K562 (cell line): ENCODE data around the gene SLC6A16. TPM values are rescaled to one million over a fixed set of nuclear protein-coding genes. Genes with fewer than 3 reads are reported as not detected.

Source experiments
- BACH1 ChIP-seq: fragments of 200-800 bp; sonication (Bioruptor generic); IDR thresholded peaks from 2 replicates; pipeline ENCODE4 v1.6.1; 2016; ENCODE audit warnings: missing genetic modification characterization, missing compliant biosample characterization
- CBFA2T3 ChIP-seq: fragments of 450-650 bp; IDR thresholded peaks from 2 replicates; pipeline ENCODE4 v1.6.1; 2017
- EGR1 ChIP-seq: fragments of 450-650 bp; conservative IDR thresholded peaks from 2 replicates; pipeline ENCODE4 v1.6.1; 2017; ENCODE audit warnings: mild to moderate bottlenecking
- ELK1 ChIP-seq: sonication (generic); formaldehyde crosslinking; IDR thresholded peaks from 2 replicates; pipeline ENCODE4 v1.8.1; 2022; ENCODE audit warnings: missing genetic modification reagents
- FOSL1 ChIP-seq: fragments of 200-800 bp; sonication (Bioruptor generic); conservative IDR thresholded peaks from 2 replicates; pipeline ENCODE4 v1.6.1; 2016; ENCODE audit warnings: missing genetic modification characterization, missing compliant biosample characterization
- FOXO4 ChIP-seq: fragments of 450-650 bp; formaldehyde crosslinking; IDR thresholded peaks from 2 replicates; pipeline ENCODE4 v1.4.0; 2020; ENCODE audit warnings: mild to moderate bottlenecking, moderate library complexity
- HEY1 ChIP-seq: fragments of 250-450 bp; sonication (Bioruptor Pico); IDR thresholded peaks from 2 replicates; pipeline ENCODE4 v1.5.0; 2020; ENCODE audit warnings: mild to moderate bottlenecking, moderate library complexity, borderline replicate concordance
- MYBL2 ChIP-seq, 2 experiments: fragments of 450-650 bp in 1 of 2; sonication (generic) in 1 of 2; formaldehyde crosslinking in 1 of 2; IDR thresholded peaks; 2 replicates each; pipeline versions ENCODE4 v1.6.1 to v1.8.1; 2017 to 2022; ENCODE audit warnings: borderline replicate concordance in 1 of 2, inconsistent platforms in 1 of 2, low read depth in 1 of 2, mild to moderate bottlenecking in 1 of 2, missing genetic modification reagents in 1 of 2, moderate library complexity in 1 of 2
- MYC ChIP-seq, 2 experiments: fragments of 250-450 bp in 1 of 2; sonication (Bioruptor Pico) in 1 of 2; IDR thresholded peaks; 2 replicates each; pipeline versions ENCODE4 v1.5.1 to v1.6.1; 2012 to 2021; ENCODE audit warnings: low read depth in 2 of 2, borderline replicate concordance in 1 of 2, improper control_type of control experiment in 1 of 2, low read length in 1 of 2, mild to moderate bottlenecking in 1 of 2, moderate library complexity in 1 of 2
- NR3C1 ChIP-seq: sonication (generic); formaldehyde crosslinking; IDR thresholded peaks from 2 replicates; pipeline ENCODE4 v1.8.1; 2022; ENCODE audit warnings: missing genetic modification reagents
- PHB2 ChIP-seq: fragments of 450-650 bp; IDR thresholded peaks from 2 replicates; pipeline ENCODE4 v1.6.1; 2017; ENCODE audit warnings: low read depth
- PHTF2 ChIP-seq: fragments of 250-450 bp; sonication (Bioruptor Pico); IDR thresholded peaks from 2 replicates; pipeline ENCODE4 v1.5.0; 2021; ENCODE audit warnings: mild to moderate bottlenecking
- REST ChIP-seq, 2 experiments: fragments of 450-650 bp; formaldehyde crosslinking in 1 of 2; IDR thresholded peaks; 2 replicates each; pipeline versions ENCODE4 v1.4.0 to v1.6.1; 2014 to 2020; ENCODE audit warnings: mild to moderate bottlenecking in 2 of 2, borderline replicate concordance in 1 of 2, low read depth in 1 of 2
- STAG1 ChIP-seq: sonication (generic); formaldehyde crosslinking; IDR thresholded peaks from 2 replicates; pipeline ENCODE4 v1.5.0; 2020; ENCODE audit warnings: missing genetic modification reagents, borderline replicate concordance
- TAF9B ChIP-seq: fragments of 450-650 bp; IDR thresholded peaks from 2 replicates; pipeline ENCODE4 v1.6.1; 2018; ENCODE audit warnings: mild to moderate bottlenecking; ENCODE audit not compliant: partially characterized antibody
- ZNF224 ChIP-seq: sonication (generic); formaldehyde crosslinking; IDR thresholded peaks from 2 replicates; pipeline ENCODE4 v1.8.0; 2022; ENCODE audit warnings: mild to moderate bottlenecking, missing genetic modification reagents
- ZNF239 ChIP-seq: fragments of 250-450 bp; sonication (Bioruptor Pico); IDR thresholded peaks from 2 replicates; pipeline ENCODE4 v1.4.0; 2020; ENCODE audit warnings: mild to moderate bottlenecking
- polyA plus RNA-seq, 8 experiments: library from polyadenylated mRNA; depleted of rRNA in 4 of 8; stranded (reverse) in 5 of 8; unstranded in 3 of 8; fragments of >200 nt; fragmentation: Nextera tagmentation in 2 of 8; fragmentation: Illumina TruSeq in 1 of 8; extraction: Ambion mirVana in 2 of 8; extraction: Trizol in 1 of 8; gene quantifications; 2 replicates each; pipeline versions ENCODE4 v1.2.1 to v1.2.3, GENCODE V29; 2011 to 2014; ENCODE audit warnings: inconsistent platforms in 1 of 8, missing spikeins in 1 of 8
- total RNA-seq, 7 experiments: library from RNA; depleted of rRNA in 6 of 7; stranded (reverse); fragments of >200 nt in 6 of 7; fragmentation: Illumina TruSeq in 2 of 7; extraction: Trizol in 2 of 7; gene quantifications; 2 replicates each; pipeline versions ENCODE4 v1.2.1 to v1.2.3, GENCODE V29; 2011 to 2021; ENCODE audit warnings: low replicate concordance in 1 of 7

The SLC6A16 gene
- total and polyA plus RNA-seq, 9 of the 15 experiments (the other 6 are each of a cell fraction or from before 2014, with no cell fraction given) = 0.05 to 0.95 (median 0.36) TPM

GRCh38 chr19:49363268-49364082, 38.5 kb upstream of the SLC6A16 start, which contains the start of gene DKKL1 (continued):
- peak; percentile 92 for TF ChIP-seq MYC (IDR thresholded peaks at IDR 0.05; ENCODE audit: low read depth, low read length)
- TF ChIP-seq MYC (CRISPR knock-in tag; IDR thresholded peaks at IDR 0.05; ENCODE audit: borderline replicate concordance, low read depth) = no peak
- TF ChIP-seq REST (IDR thresholded peaks at IDR 0.05; ENCODE audit: borderline replicate concordance) = peak; percentile 8; the same call in 1 of the 2 replicates
- no peak for TF ChIP-seq REST (CRISPR knock-in tag; IDR thresholded peaks at IDR 0.05; ENCODE audit: low read depth)
- no peak for TF ChIP-seq MYBL2 (IDR thresholded peaks at IDR 0.05; ENCODE audit: low read depth)
- TF ChIP-seq MYBL2 (CRISPR knock-in tag; IDR thresholded peaks at IDR 0.05; ENCODE audit: borderline replicate concordance) = no peak
- TF ChIP-seq STAG1 = no peak
- no peak for TF ChIP-seq PHB2
- no peak for TF ChIP-seq FOXO4 (CRISPR knock-in tag)
- no peak for TF ChIP-seq ZNF224
- TF ChIP-seq TAF9B = no peak
- TF ChIP-seq BACH1 = no peak
- TF ChIP-seq ZNF239 (CRISPR knock-in tag) = no peak
- no peak for TF ChIP-seq NR3C1 (CRISPR knock-in tag)
- no peak for TF ChIP-seq CBFA2T3
- TF ChIP-seq HEY1 (CRISPR knock-in tag) = no peak
- no peak for TF ChIP-seq ELK1
- no peak for TF ChIP-seq PHTF2 (CRISPR knock-in tag)
- TF ChIP-seq FOSL1 = no peak
- peak; percentile 99 for TF ChIP-seq EGR1
